HG03460 (cell line): ENCODE results near the gene TCOF1.

ENCODE experiments used
- ATAC-seq: cut with Tn5 transposase; IDR thresholded peaks from one replicate; pipeline ENCODE4 v1.9.1; 2021; ENCODE audit not compliant: unreplicated experiment

Gene TCOF1

GRCh38 chr5:150357326-150358260 lies at the start of gene TCOF1:
TSS of gene TCOF1 (plus strand) at chr5:150357697. CDS start at chr5:150357747, 50 bp downstream.
- peak; percentile 97 for ATAC-seq

- no peak for ATAC-seq
Observed at GRCh38 chr5:150309101-150309885, 48.2 kb upstream of the TCOF1 start.

- no peak for ATAC-seq
Observed at GRCh38 chr5:150309886-150310239, 47.6 kb upstream of the TCOF1 start.

GRCh38 chr5:150310246-150310645 lies 47.3 kb upstream of the TCOF1 start:
- no peak for ATAC-seq

GRCh38 chr5:150311015-150311692 lies 46.3 kb upstream of the TCOF1 start:
- ATAC-seq, result no peak

DNA sequence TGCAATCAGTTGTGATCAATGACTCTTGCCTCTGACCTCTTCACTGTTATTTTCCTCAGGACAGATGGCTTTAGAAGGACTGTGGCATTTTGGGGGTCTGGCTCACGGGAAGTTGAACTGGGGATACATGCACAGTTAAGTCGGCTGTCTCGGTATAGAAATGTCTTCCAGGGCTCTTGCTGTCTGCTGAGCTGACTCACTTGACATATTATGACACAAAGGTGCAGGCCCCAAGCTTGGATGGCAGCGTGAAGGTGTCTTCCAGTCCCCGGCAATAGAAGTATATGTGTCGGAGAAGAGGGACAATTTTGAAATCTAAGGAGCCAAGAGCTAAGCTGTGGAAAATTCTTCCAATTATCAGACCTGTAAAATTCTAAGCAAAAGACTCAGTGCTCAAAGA lies 45.0 kb upstream of the TCOF1 start:
- no peak for ATAC-seq

DNA sequence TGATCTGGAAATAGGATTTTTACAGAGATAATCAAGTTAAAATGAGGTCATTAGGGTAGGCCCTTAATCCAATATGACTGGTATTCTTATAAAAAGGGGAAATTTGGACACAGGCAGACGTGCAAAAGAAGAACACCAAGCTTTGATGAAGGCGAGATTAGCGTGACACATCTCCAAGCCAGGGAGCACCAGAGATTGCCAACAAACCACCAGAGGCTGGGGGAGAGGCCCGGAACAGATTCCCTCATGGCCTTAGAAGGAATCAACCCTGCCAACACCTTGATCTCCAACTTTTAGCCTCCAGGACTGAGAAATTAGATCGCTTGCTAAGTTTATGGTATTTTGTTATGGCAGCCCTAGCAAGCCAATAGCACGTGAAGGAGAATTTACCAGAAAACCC lies 44.0 kb upstream of the TCOF1 start:
- no peak for ATAC-seq

DNA sequence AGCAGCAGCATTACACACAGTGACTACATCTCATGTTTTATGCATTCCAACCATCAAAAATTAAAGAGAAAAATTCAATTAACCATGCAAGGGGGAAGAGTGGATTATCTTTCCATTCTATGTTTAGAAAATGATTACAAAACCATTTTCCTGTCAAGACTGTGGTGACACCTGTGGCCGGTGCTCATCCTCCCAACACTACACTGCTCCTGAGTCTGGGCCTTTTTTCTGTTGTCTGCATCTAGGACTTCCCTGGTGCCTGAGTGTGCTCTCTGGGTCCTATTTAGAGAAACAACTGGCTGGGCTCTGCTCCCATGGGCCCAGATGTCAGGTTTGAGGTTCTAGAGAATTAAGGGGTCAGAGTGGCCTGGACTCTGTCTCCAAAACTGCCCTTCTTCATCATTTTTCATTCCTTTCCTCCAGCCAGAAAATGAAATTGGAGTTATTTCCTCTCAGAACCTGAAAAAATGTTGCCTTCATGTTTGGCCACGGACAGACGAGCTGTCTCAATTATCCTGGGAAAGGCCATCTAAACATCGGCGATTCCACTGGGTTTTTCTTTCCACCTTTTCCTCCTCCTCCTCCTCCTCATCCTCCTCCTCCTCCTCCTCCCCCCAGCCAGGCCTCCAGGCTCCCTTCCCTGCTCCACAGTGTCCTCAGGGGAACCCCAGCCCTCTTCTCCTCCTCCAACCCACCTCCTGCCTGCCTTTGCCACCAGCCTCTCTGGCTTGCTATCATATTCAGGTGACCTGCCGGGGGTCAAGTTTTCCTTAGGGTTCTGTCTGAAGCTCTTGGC lies 43.4 kb upstream of the TCOF1 start:
- ATAC-seq, result no peak

DNA sequence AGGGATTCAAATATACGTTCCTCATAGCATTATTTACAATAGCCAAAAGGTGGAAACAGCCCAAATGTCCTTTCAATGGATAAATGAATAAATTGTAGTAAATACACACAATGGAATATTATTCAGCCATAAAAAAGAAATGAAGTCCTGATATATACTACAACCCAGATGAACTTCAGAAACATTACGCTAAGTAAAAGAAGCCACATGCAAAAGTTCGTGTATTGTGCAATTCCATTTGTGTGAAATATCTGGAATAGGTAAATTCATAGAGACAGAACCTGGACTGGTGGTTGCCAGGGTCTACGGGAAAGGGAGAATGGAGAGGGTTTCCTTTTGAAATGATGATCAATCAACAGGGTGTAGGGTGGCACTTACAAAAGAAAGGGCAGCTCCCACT lies 42.3 kb upstream of the TCOF1 start:
- ATAC-seq, result no peak

- ATAC-seq, result no peak
Observed at GRCh38 chr5:150316320-150316719, 41.2 kb upstream of the TCOF1 start.

GRCh38 chr5:150317048-150318003 lies 40.2 kb upstream of the TCOF1 start:
- no peak for ATAC-seq

DNA sequence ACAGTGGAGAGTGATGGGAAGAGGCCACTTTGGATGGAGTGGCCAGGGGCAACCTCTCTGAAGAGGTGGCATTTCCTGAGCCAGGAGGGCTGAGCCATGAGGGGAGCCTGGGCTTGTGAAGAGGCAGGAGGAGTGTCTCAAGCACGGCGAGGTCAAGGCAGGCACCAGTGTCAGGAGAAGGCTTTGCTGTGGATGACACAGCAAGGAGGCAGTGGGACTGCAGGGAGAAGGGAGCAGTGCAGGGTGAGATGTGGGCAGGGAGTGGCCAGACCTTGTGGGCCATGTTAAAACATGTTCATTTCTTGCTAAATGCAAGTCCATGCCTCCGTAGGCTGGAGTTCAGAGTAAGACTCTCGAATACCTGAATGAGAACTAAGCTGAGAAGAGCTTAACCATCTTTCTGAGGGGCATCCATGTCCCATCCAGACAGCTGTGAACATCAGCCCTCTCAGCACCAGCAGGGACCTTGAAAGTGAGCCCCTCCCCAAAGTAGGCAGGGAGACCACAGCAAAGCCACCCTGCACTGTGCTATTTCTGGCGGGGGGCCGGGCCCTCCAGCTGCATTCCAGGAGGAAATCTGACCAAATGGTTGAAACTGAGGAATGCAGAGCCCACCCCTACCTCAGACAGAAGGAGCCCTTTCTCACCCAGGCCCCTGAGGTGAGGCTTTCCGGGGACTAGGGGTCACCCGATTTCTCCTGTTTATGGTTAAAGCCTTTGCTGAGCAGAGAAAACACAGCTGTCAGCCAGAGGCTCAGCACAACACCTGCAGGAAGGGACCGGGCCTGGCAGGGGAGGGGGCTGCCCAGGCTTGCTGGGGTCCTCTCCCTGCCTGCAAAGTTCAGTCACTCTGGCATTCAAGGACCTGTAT lies 38.6 kb upstream of the TCOF1 start:
- ATAC-seq, result no peak

- ATAC-seq, result no peak
Observed at GRCh38 chr5:150319484-150319790, 38.1 kb upstream of the TCOF1 start.

- no peak for ATAC-seq
Observed at GRCh38 chr5:150320044-150320613, 37.4 kb upstream of the TCOF1 start.

- ATAC-seq, result no peak
Observed at GRCh38 chr5:150321211-150321610, 36.3 kb upstream of the TCOF1 start.

- ATAC-seq, result no peak
Observed at GRCh38 chr5:150321784-150322183, 35.7 kb upstream of the TCOF1 start.

DNA sequence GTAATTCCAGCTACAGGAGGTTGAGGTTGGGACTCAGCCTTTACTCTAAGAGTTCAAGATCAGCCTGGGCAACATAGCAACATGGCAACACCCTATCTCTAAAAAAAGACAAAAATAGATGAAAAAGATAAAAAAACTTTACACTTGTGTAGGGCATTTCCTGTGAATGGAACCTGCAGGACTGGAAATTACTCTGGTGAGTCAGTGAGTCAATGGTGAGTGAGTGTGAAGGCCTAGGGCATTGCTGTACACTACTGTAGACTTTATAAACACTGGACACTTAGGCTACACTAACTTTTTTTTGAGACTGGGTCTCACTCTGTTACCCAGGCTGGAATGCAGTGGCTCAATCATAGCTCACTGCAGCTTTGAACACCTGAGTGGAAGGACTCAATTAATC lies 35.3 kb upstream of the TCOF1 start:
- ATAC-seq, result no peak

DNA sequence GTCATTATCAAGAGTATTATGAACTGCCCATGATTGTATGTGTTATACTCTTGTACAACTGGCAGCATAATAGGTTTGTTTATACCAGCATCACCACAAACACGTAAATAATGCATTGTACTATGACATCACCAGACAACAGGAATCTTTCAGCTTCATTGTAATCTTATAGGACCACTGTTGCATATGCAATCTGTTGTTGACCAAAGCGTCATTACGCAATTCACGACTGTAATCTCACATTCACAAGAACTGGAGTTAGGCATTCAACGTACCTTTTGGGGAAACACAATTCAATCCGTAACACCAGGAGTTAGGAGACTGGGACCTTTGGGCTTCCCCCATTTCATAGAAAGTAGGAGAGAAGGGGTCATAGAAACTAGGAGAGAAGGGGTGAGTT lies 34.4 kb upstream of the TCOF1 start:
- ATAC-seq, result no peak

GRCh38 chr5:150323819-150324218 lies 33.7 kb upstream of the TCOF1 start:
- ATAC-seq, result no peak
